ENCODE results near the gene GSTP1.

DNA sequence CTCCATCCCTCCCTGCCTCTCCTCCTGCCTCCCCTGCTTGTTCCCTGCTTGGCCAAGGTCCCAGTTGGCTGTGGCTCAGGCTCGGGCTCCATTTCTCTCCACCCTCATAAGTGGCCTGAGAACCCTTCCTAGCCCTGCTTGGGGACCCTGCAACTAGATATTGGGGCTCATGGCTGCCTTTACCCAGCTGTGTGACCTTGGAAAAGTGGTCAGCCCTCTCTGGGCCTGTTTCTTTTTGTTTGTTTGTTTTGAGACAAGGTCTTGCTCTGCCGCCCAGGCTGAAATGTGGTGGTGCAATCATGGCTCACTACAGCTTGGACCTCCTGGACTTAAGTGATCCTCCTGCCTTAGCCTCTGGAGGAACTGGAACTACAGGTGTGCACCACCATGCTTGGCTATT is 40.0 kb upstream of the GSTP1 start:
- TF ChIP-seq CHD2 (IDR thresholded peaks at IDR 0.05; ENCODE audit: low read length) (no peak), POLR2A (IDR thresholded peaks at IDR 0.05; ENCODE audit: control extremely low read depth in 1 of 2, low read depth in 2 of 2, low read length in 2 of 2) (no peak), GABPA (IDR thresholded peaks at IDR 0.05; ENCODE audit: borderline replicate concordance, insufficient read depth, low read length) (no peak), KDM5A (IDR thresholded peaks at IDR 0.05; ENCODE audit: low read length) (no peak), SIN3A (conservative IDR thresholded peaks at IDR 0.05 in 1 of 2, IDR thresholded peaks at IDR 0.05 in 1 of 2; ENCODE audit: low read depth in 1 of 2, low read length in 2 of 2) (no peak), ASH2L (IDR thresholded peaks at IDR 0.05; ENCODE audit: low read length) (no peak), CTCF (IDR thresholded peaks at IDR 0.05; ENCODE audit: control extremely low read depth in 1 of 3, insufficient read depth in 1 of 3, low read depth in 1 of 3, low read length in 3 of 3) (no peak), RBBP5 (IDR thresholded peaks at IDR 0.05; ENCODE audit: borderline replicate concordance, low read depth, low read length) (no peak), JUND (IDR thresholded peaks at IDR 0.05; ENCODE audit: low read length) (no peak), BCL11A (IDR thresholded peaks at IDR 0.05; ENCODE audit: low read depth in 2 of 2, low read length in 2 of 2) (no peak)
- TF ChIP-seq, protein P1, sequence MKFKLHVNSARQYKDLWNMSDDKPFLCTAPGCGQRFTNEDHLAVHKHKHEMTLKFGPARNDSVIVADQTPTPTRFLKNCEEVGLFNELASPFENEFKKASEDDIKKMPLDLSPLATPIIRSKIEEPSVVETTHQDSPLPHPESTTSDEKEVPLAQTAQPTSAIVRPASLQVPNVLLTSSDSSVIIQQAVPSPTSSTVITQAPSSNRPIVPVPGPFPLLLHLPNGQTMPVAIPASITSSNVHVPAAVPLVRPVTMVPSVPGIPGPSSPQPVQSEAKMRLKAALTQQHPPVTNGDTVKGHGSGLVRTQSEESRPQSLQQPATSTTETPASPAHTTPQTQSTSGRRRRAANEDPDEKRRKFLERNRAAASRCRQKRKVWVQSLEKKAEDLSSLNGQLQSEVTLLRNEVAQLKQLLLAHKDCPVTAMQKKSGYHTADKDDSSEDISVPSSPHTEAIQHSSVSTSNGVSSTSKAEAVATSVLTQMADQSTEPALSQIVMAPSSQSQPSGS (IDR thresholded peaks at IDR 0.05; ENCODE audit: low read length): no peak
